ENCODE measurements around the gene BTBD9.
A peak's percentile ranks its signal among the peaks of the same experiment; 100 is the strongest.

BTBD9 gene

DNA sequence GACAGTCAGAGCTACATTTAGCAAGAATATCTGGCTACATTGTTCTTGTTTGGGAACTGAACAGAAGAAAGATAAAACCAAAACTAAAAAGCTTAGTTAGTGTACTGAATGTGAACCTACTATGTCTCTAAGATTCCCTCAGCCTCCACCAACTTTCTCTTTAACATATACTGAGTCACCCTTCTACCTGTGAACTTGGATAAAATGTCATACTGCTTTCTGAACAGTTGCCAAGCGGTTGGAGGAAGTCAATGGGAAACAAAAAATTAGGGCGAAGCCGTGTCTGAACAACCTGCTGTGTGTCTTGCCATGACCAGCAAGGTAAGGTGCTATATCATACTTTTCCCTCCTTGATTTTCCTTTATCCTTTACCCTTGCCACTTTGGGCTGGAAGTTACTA is 243.5 kb downstream of the BTBD9 start:
- H3K36me3 ChIP-seq (ENCODE audit: control insufficient read depth, insufficient read depth, low read length) = no peaks in the 10 kb centered on the region
- H3K4me3 ChIP-seq (ENCODE audit: low read length) = no peak overlapping the region
- no CpG with 5 or more reads among the region's 3 CpGs for WGBS (ENCODE audit: extremely low coverage, insufficient coverage, low lambda C conversion rate)
- no peak overlapping the region for H3K18ac ChIP-seq (ENCODE audit: low read length)
- no peak overlapping the region for H2BK5ac ChIP-seq (ENCODE audit: low read length)
- no peaks in the 10 kb centered on the region for H3K79me1 ChIP-seq (ENCODE audit: low read length)
- H2BK120ac ChIP-seq (ENCODE audit: low read depth, low read length) = no peak overlapping the region
- H3K4me1 ChIP-seq (ENCODE audit: control insufficient read depth, low read depth, low read length) = peaks cover 2% of the 10 kb centered on the region
- H3K9ac ChIP-seq (ENCODE audit: low read length) = no peak overlapping the region
- H3K23ac ChIP-seq (ENCODE audit: low read length) = no peak overlapping the region
- no peak overlapping the region for H3K27ac ChIP-seq (ENCODE audit: low read depth, low read length)
- H4K5ac ChIP-seq (ENCODE audit: low read length) = no peak overlapping the region
- no peak overlapping the region for H3K4me2 ChIP-seq (ENCODE audit: low read length)
- H3K56ac ChIP-seq (ENCODE audit: low read length) = no peak overlapping the region
- H3K4ac ChIP-seq (ENCODE audit: low read depth, low read length) = no peak overlapping the region
- H3K27me3 ChIP-seq (ENCODE audit: insufficient read depth, low read length, poor library complexity) = no peaks in the 10 kb centered on the region
- peak overlapping the region; percentile 13 for H4K8ac ChIP-seq (ENCODE audit: low read depth, low read length)
- peak overlapping the region; percentile 8 for H2BK15ac ChIP-seq (replicated peaks; ENCODE audit: low read depth)
- no peaks in the 10 kb centered on the region for H3K79me2 ChIP-seq (ENCODE audit: control insufficient read depth, insufficient read depth, low read length)
- H2AK5ac ChIP-seq (ENCODE audit: low read length) = peak overlapping the region; percentile 33
- no peak for DNase-seq

DNA sequence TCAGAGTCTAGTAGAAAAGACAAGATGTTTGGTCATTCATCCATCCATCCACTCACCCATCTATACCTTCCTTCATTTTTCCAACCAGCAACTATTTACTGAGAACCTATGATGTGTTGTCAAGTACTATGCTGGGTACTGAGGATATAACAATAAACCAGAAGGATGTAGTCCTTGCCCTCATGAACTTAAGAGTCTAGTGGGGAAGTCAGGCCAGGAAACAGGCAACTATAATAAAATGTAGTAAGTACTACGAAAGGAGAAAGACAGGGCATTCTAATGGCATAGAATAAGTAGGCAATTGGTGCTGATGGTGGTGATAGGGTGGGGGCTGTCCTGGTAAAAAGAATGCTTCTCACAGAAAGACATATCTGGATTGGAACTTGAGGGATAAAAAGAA is 245.7 kb downstream of the BTBD9 start:
- no peaks in the 10 kb centered on the region for H3K36me3 ChIP-seq (ENCODE audit: control insufficient read depth, insufficient read depth, low read length)
- H3K4me3 ChIP-seq (ENCODE audit: low read length) = no peak overlapping the region
- DNase-seq = no peak
- H2AK5ac ChIP-seq (ENCODE audit: low read length) = no peak overlapping the region
- no peak overlapping the region for H3K23ac ChIP-seq (ENCODE audit: low read length)
- H3K27ac ChIP-seq (ENCODE audit: low read depth, low read length) = no peak overlapping the region
- no peaks in the 10 kb centered on the region for H3K4me1 ChIP-seq (ENCODE audit: control insufficient read depth, low read depth, low read length)
- no peak overlapping the region for H4K5ac ChIP-seq (ENCODE audit: low read length)
- no peak overlapping the region for H3K56ac ChIP-seq (ENCODE audit: low read length)
- no peak overlapping the region for H3K4ac ChIP-seq (ENCODE audit: low read depth, low read length)
- H3K18ac ChIP-seq (ENCODE audit: low read length) = no peak overlapping the region
- H3K9ac ChIP-seq (ENCODE audit: low read length) = no peak overlapping the region
- H2BK5ac ChIP-seq (ENCODE audit: low read length) = no peak overlapping the region
- no peak overlapping the region for H4K8ac ChIP-seq (ENCODE audit: low read depth, low read length)
- no peaks in the 10 kb centered on the region for H3K27me3 ChIP-seq (ENCODE audit: insufficient read depth, low read length, poor library complexity)
- no CpG with 5 or more reads among the region's 1 CpG for WGBS (ENCODE audit: extremely low coverage, insufficient coverage, low lambda C conversion rate)
- no peaks in the 10 kb centered on the region for H3K79me2 ChIP-seq (ENCODE audit: control insufficient read depth, insufficient read depth, low read length)
- no peaks in the 10 kb centered on the region for H3K79me1 ChIP-seq (ENCODE audit: low read length)
- H2BK120ac ChIP-seq (ENCODE audit: low read depth, low read length) = peak overlapping the region; percentile 54
- H3K4me2 ChIP-seq (ENCODE audit: low read length) = no peak overlapping the region
- no peak overlapping the region for H2BK15ac ChIP-seq (replicated peaks; ENCODE audit: low read depth)

DNA sequence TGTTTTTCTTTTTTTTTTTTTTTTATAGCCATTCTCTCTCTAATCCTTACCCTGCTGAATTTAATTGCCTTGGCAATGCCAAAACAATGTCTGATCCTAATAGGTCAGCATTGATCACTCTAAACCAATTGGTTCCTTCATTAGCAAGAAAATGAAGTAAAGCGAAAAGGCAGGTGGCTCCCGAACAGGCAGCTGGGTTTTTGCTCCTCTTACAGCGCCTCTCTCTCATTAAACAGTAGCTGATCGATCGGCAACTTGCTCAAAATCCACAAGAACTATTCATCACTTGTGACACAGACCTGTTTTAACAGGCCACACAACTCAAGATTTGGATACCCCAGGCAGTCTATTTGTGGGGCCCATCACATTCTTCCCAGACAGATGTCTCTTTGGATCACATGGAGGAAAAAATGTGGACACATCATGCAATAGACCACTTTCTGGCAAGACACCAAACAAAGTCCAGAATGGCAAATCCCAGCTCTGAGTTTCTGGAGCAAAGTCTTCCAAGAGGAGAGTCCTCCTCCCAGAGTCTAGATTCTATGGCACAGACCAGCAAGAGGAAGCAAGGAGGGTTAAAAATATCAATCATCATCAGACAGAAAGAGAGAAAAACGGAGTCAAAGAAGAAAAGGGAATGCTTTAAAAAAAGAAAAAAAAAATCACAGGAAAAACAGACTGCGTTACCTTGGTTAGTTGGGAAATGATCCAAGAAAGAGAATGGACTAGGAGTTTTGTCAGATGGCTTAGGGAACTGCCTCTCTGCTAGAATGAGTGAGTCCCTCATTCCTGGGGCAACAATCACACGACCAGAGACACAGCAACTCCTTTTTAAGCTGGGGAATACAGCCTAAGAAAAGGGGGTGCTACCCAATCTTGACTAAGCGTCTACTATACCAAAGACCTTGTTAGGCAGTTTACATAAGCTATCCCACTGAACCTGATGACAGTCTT is 247.8 kb downstream of the BTBD9 start:
- H3K79me1 ChIP-seq (ENCODE audit: low read length) = no peaks in the 10 kb centered on the region
- no peaks in the 10 kb centered on the region for H3K27me3 ChIP-seq (ENCODE audit: insufficient read depth, low read length, poor library complexity)
- WGBS (ENCODE audit: extremely low coverage, insufficient coverage, low lambda C conversion rate) = no CpG with 5 or more reads among the region's 9 CpGs
- no peak overlapping the region for H3K4me2 ChIP-seq (ENCODE audit: low read length)
- H3K4me1 ChIP-seq (ENCODE audit: control insufficient read depth, low read depth, low read length) = no peaks in the 10 kb centered on the region
- no peak overlapping the region for H3K9ac ChIP-seq (ENCODE audit: low read length)
- H2BK120ac ChIP-seq (ENCODE audit: low read depth, low read length) = peak overlapping the region; percentile 28
- H4K5ac ChIP-seq (ENCODE audit: low read length) = no peak overlapping the region
- no peak overlapping the region for H3K4me3 ChIP-seq (ENCODE audit: low read length)
- H2AK5ac ChIP-seq (ENCODE audit: low read length) = no peak overlapping the region
- no peaks in the 10 kb centered on the region for H3K36me3 ChIP-seq (ENCODE audit: control insufficient read depth, insufficient read depth, low read length)
- H3K23ac ChIP-seq (ENCODE audit: low read length) = no peak overlapping the region
- no peak overlapping the region for H3K4ac ChIP-seq (ENCODE audit: low read depth, low read length)
- no peak overlapping the region for H3K27ac ChIP-seq (ENCODE audit: low read depth, low read length)
- H3K56ac ChIP-seq (ENCODE audit: low read length) = no peak overlapping the region
- peak overlapping the region; percentile 76 for H3K18ac ChIP-seq (ENCODE audit: low read length)
- H2BK15ac ChIP-seq (replicated peaks; ENCODE audit: low read depth) = peak overlapping the region; percentile 85
- no peak for DNase-seq
- H2BK5ac ChIP-seq (ENCODE audit: low read length) = no peak overlapping the region
- no peaks in the 10 kb centered on the region for H3K79me2 ChIP-seq (ENCODE audit: control insufficient read depth, insufficient read depth, low read length)
- peak overlapping the region; percentile 76 for H4K8ac ChIP-seq (ENCODE audit: low read depth, low read length)

DNA sequence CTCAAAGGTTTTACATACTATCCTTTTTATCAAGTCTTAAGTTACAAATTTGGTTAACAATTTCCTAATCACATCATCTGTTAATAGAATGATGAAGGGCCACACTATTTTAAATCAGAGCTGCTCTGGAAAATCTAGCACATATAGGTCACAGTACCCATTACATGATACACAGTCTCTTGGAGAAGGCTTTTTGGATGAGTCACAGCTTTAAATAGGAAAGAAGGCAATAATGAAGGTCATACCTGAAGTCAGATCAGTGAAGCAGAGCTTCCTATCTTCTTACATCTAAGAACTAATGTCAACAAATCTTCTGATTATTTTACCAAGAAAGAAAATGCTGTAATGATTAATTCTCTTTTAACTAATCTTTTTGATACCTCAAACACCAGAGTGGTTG is 248.5 kb downstream of the BTBD9 start:
- H3K79me2 ChIP-seq (ENCODE audit: control insufficient read depth, insufficient read depth, low read length) = no peaks in the 10 kb centered on the region
- H3K4me1 ChIP-seq (ENCODE audit: control insufficient read depth, low read depth, low read length) = no peaks in the 10 kb centered on the region
- no peaks in the 10 kb centered on the region for H3K36me3 ChIP-seq (ENCODE audit: control insufficient read depth, insufficient read depth, low read length)
- no peak overlapping the region for H2BK120ac ChIP-seq (ENCODE audit: low read depth, low read length)
- H3K18ac ChIP-seq (ENCODE audit: low read length) = no peak overlapping the region
- H3K27ac ChIP-seq (ENCODE audit: low read depth, low read length) = no peak overlapping the region
- no peaks in the 10 kb centered on the region for H3K27me3 ChIP-seq (ENCODE audit: insufficient read depth, low read length, poor library complexity)
- no peaks in the 10 kb centered on the region for H3K79me1 ChIP-seq (ENCODE audit: low read length)
- no peak overlapping the region for H4K8ac ChIP-seq (ENCODE audit: low read depth, low read length)
- H3K9ac ChIP-seq (ENCODE audit: low read length) = no peak overlapping the region
- H2BK5ac ChIP-seq (ENCODE audit: low read length) = no peak overlapping the region
- peak; percentile 28 for DNase-seq
- no peak overlapping the region for H4K5ac ChIP-seq (ENCODE audit: low read length)
- no peak overlapping the region for H3K4me3 ChIP-seq (ENCODE audit: low read length)
- H3K56ac ChIP-seq (ENCODE audit: low read length) = no peak overlapping the region
- no peak overlapping the region for H3K4me2 ChIP-seq (ENCODE audit: low read length)
- H3K4ac ChIP-seq (ENCODE audit: low read depth, low read length) = no peak overlapping the region
- no peak overlapping the region for H3K23ac ChIP-seq (ENCODE audit: low read length)
- H2AK5ac ChIP-seq (ENCODE audit: low read length) = no peak overlapping the region
- H2BK15ac ChIP-seq (replicated peaks; ENCODE audit: low read depth) = no peak overlapping the region

DNA sequence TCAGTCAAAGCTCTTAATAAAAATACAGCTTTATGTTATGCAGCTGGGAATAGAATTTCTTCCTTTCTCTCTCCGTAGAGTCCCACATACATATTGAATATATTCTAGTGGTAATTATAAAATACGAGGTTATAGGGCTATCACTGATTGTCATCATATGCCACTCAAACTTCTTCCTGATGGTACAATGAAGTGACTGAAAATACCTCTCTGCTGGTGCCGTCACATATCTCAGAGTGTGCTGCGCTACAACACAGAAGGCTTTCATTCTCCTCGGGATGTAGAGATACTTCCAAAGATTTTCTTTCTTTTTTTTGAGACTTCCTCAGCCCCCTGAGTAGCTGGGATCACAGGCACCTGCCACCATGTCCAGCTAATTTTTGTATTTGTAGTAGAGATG is 249.9 kb downstream of the BTBD9 start:
- no peak overlapping the region for H3K18ac ChIP-seq (ENCODE audit: low read length)
- no peaks in the 10 kb centered on the region for H3K79me1 ChIP-seq (ENCODE audit: low read length)
- no peak overlapping the region for H2BK5ac ChIP-seq (ENCODE audit: low read length)
- no peaks in the 10 kb centered on the region for H3K36me3 ChIP-seq (ENCODE audit: control insufficient read depth, insufficient read depth, low read length)
- H3K27me3 ChIP-seq (ENCODE audit: insufficient read depth, low read length, poor library complexity) = no peaks in the 10 kb centered on the region
- no peak overlapping the region for H3K56ac ChIP-seq (ENCODE audit: low read length)
- no peak overlapping the region for H3K4me2 ChIP-seq (ENCODE audit: low read length)
- H2BK15ac ChIP-seq (replicated peaks; ENCODE audit: low read depth) = no peak overlapping the region
- no peak overlapping the region for H3K27ac ChIP-seq (ENCODE audit: low read depth, low read length)
- H3K9ac ChIP-seq (ENCODE audit: low read length) = no peak overlapping the region
- H4K5ac ChIP-seq (ENCODE audit: low read length) = no peak overlapping the region
- no peaks in the 10 kb centered on the region for H3K4me1 ChIP-seq (ENCODE audit: control insufficient read depth, low read depth, low read length)
- no peak overlapping the region for H4K8ac ChIP-seq (ENCODE audit: low read depth, low read length)
- H2BK120ac ChIP-seq (ENCODE audit: low read depth, low read length) = no peak overlapping the region
- no CpG with 5 or more reads among the region's 5 CpGs for WGBS (ENCODE audit: extremely low coverage, insufficient coverage, low lambda C conversion rate)
- no peak overlapping the region for H3K23ac ChIP-seq (ENCODE audit: low read length)
- no peak overlapping the region for H3K4me3 ChIP-seq (ENCODE audit: low read length)
- no peak for DNase-seq
- no peak overlapping the region for H3K4ac ChIP-seq (ENCODE audit: low read depth, low read length)
- no peak overlapping the region for H2AK5ac ChIP-seq (ENCODE audit: low read length)
- H3K79me2 ChIP-seq (ENCODE audit: control insufficient read depth, insufficient read depth, low read length) = no peaks in the 10 kb centered on the region

DNA sequence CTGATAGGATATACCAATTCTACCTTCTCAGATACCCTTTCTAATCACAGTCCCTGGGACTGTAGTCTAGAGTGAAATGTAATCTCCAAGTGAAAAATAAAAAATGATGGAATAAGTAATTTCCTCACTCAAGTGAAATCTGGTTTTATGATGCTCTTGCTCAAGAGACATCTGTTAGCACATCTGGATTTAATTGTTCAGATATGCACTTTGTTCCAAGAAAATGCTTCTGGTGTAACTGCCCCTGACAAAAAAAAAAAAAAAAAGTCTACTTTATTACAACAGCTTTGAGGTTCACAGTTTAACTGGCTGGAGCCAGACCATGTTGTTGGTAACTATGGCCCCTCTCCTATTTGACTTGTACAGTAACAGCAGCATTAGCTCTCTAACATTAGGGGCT is 251.8 kb downstream of the BTBD9 start:
- H3K4me2 ChIP-seq (ENCODE audit: low read length) = no peak overlapping the region
- H3K27me3 ChIP-seq (ENCODE audit: insufficient read depth, low read length, poor library complexity) = no peaks in the 10 kb centered on the region
- DNase-seq = no peak
- no peak overlapping the region for H3K27ac ChIP-seq (ENCODE audit: low read depth, low read length)
- no peaks in the 10 kb centered on the region for H3K79me1 ChIP-seq (ENCODE audit: low read length)
- peak overlapping the region; percentile 19 for H2BK15ac ChIP-seq (replicated peaks; ENCODE audit: low read depth)
- H3K18ac ChIP-seq (ENCODE audit: low read length) = no peak overlapping the region
- no peak overlapping the region for H4K5ac ChIP-seq (ENCODE audit: low read length)
- no peaks in the 10 kb centered on the region for H3K4me1 ChIP-seq (ENCODE audit: control insufficient read depth, low read depth, low read length)
- no peak overlapping the region for H3K4ac ChIP-seq (ENCODE audit: low read depth, low read length)
- no peak overlapping the region for H3K9ac ChIP-seq (ENCODE audit: low read length)
- H3K4me3 ChIP-seq (ENCODE audit: low read length) = no peak overlapping the region
- no peaks in the 10 kb centered on the region for H3K36me3 ChIP-seq (ENCODE audit: control insufficient read depth, insufficient read depth, low read length)
- no peak overlapping the region for H2BK120ac ChIP-seq (ENCODE audit: low read depth, low read length)
- H3K56ac ChIP-seq (ENCODE audit: low read length) = no peak overlapping the region
- H4K8ac ChIP-seq (ENCODE audit: low read depth, low read length) = no peak overlapping the region
- no peak overlapping the region for H2BK5ac ChIP-seq (ENCODE audit: low read length)
- H3K79me2 ChIP-seq (ENCODE audit: control insufficient read depth, insufficient read depth, low read length) = no peaks in the 10 kb centered on the region
- H3K23ac ChIP-seq (ENCODE audit: low read length) = no peak overlapping the region
- H2AK5ac ChIP-seq (ENCODE audit: low read length) = no peak overlapping the region
